Activated naive CD4-positive, alpha-beta T cell treated with anti-CD3 and anti-CD28 coated beads for 36 hours (primary cell): ENCODE data around the gene LARP6. TPM values are rescaled to one million over a fixed set of nuclear protein-coding genes. Genes with fewer than 3 reads are reported as not detected.

Experiments
- CTCF ChIA-PET: fragments of 350-600 bp; sonication (Branson Sonifier 250); formaldehyde crosslinking; loops from one replicate; lab custom pipeline; 2021; ENCODE audit warnings: antibody characterized with exemption; lab: Charles Lee
- DNase-seq: peaks from one replicate; pipeline ENCODE4 v3.0.0-alpha.2; 2020
- H3K27ac Mint-ChIP-seq: one replicate; pipeline ENCODE4 v1.8.0; 2021; ENCODE audit warnings: mild to moderate bottlenecking, mixed read lengths
- H3K27me3 Mint-ChIP-seq: one replicate; pipeline ENCODE4 v1.8.0; 2021; ENCODE audit warnings: low read depth, mixed read lengths
- H3K36me3 Mint-ChIP-seq: one replicate; pipeline ENCODE4 v1.8.0; 2021; ENCODE audit warnings: low read depth, mixed read lengths
- H3K4me1 Mint-ChIP-seq: one replicate; pipeline ENCODE4 v1.8.0; 2021; ENCODE audit warnings: low read depth, mixed read lengths
- H3K4me3 Mint-ChIP-seq: one replicate; pipeline ENCODE4 v1.8.0; 2021; ENCODE audit warnings: mild to moderate bottlenecking, moderate library complexity, mixed read lengths
- H3K9me3 Mint-ChIP-seq: one replicate; pipeline ENCODE4 v1.8.0; 2021; ENCODE audit warnings: mixed read lengths
- intact Hi-C: fragments of 100-400 bp; cut with micrococcal nuclease; formaldehyde crosslinking; loops from one replicate; pipeline ENCODE4 v1.15.1; 2023
- total RNA-seq, 2 experiments: library from RNA; stranded (reverse); gene quantifications; one replicate each; pipeline ENCODE4 v1.2.3, GENCODE V29; 2021

The LARP6 gene
- total RNA-seq, 2 experiments from 2014 or later = not detected

DNA sequence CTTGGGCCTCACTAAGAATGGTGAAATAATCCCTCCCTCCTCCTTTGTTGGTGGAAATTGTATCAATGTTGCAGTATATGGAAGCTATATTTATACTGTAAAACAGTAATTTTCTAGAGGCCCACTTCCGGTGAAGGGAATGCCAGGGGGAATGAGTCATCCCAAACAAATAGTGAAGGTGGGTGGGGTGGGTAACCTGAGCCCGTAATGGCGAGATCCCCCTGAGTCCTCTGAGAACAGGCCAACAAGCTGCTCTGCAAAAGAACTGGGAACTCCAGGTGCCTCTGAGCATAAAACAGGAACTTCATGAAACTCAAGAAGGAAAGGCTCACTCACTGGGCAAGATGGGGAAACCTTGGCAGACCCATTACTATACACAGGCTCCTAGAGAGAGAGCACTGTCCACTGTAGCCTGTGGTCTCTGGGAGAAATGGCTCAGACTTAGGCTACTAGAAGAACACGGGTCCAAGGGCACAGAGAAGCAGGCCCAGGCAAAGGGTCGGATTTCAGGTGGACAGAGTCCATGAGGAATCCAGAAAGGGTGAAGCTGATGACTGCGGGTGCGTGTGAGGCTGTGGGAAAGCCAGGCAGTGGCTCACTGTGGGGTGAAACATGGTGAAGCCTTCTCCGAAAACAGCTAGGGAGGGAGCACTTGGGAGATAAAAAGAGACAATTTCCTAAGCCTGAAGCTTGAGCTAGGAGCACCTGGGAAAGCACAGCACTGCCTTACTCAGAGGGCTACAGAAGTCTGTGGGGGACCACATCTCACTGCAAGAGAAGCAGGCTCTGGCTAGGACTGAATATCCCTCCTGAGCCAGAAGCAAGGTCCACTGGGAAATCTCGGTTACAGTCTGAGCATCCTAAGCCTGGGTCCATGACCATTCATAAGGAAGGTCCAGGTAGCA lies 19.8 kb downstream of the LARP6 start:
- Mint-ChIP-seq H3K9me3 (no peaks in the 10 kb centered on the region), H3K36me3 (no peaks in the 10 kb centered on the region), H3K4me3 (no peak overlapping the region), H3K27me3 (peaks cover 4% of the 10 kb centered on the region), H3K27ac (no peak overlapping the region), H3K4me1 (no peaks in the 10 kb centered on the region)
- intact Hi-C loops = no loop called here
- CTCF ChIA-PET = no interaction called here
- DNase-seq = no peak

DNA sequence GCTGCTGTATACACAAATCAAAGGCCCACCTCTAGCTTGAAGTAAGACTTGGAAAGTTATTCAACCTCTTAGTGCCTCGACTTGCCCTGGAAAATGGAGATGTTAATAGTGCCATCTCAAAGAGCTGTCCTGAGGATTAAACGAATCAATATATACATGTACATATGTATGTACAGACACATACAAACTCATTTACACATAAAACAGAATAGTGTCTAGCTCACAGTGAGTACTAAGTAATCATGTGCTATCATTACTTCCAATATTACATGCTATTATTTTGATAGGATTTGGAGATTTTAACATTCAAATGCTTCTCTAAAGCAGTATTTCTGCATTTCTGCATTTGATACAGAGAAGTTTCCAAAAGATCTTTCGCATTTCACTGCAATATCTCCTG lies 20.5 kb downstream of the LARP6 start:
- no peak overlapping the region for H3K4me3 Mint-ChIP-seq
- peaks cover 4% of the 10 kb centered on the region for H3K27me3 Mint-ChIP-seq
- DNase-seq = no peak
- no peaks in the 10 kb centered on the region for H3K4me1 Mint-ChIP-seq
- CTCF ChIA-PET = no interaction called here
- no peak overlapping the region for H3K27ac Mint-ChIP-seq
- intact Hi-C loops = no loop called here
- no peaks in the 10 kb centered on the region for H3K9me3 Mint-ChIP-seq
- H3K36me3 Mint-ChIP-seq = no peaks in the 10 kb centered on the region

DNA sequence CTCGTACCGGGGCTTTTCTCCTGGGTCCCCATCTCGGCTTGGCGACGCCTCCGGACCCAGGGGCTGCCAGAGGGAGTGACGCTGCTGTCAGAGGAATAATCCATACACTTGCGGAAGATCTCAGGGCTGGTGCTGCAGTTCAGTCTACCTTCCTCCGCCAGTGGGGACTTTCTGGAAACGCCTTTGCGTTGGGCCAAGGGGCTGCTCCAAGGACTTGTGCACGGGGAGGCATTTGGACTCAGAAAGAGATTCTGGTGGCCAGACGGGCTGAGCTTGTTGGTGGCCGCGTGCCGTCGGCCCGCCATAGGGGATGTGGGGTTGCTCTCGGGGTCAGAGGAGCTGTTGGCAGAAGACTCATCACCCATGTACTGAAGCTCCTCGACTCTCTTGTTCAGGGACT lies 21.8 kb downstream of the LARP6 start:
- CTCF ChIA-PET = no interaction called here
- Mint-ChIP-seq H3K4me3 (no peak overlapping the region), H3K36me3 (no peaks in the 10 kb centered on the region), H3K27me3 (peaks cover 4% of the 10 kb centered on the region), H3K27ac (no peak overlapping the region), H3K9me3 (no peaks in the 10 kb centered on the region), H3K4me1 (no peaks in the 10 kb centered on the region)
- intact Hi-C loops = no loop called here
- no peak for DNase-seq

DNA sequence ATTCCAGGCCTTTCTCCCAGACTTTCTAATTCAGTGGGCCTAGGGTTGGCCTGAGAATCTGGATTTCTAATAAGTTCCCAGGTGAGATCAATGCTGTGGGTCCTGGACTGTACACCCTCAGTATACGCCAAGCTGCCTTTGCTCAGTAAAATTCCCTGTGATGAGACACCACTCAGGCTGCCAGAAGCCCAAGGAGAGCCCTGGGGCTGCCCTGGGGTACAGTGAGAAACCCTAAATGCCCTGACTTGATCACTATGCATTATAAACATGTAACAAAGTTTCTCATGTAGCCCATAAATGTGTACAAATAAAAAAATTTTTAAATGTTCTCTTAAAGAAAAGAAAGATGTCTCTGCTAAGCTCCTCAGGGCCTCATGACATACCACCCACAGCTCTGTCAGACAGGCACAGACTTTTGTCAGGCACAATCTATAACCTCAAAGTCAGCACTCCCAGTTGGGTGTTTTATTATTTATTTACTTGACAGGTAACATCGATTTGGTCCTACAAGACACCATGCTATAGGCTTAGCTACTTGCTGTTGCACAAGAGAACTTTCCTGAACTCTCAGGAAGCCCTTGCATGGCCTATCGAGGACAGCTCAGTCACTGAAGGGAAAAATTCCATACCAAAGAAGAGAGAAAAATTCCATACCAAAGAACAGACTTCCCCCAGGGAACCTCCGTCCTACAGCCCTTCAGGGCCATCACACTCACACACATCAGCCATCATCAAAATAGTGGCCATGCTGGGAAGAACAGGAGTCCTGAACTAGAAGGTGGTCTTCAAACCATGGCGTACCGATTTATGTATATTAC lies 22.7 kb downstream of the LARP6 start:
- Mint-ChIP-seq H3K9me3 (no peaks in the 10 kb centered on the region), H3K36me3 (no peaks in the 10 kb centered on the region), H3K4me3 (no peak overlapping the region), H3K27ac (no peak overlapping the region), H3K4me1 (no peaks in the 10 kb centered on the region), H3K27me3 (peaks cover 5% of the 10 kb centered on the region)
- intact Hi-C loops = no loop called here
- CTCF ChIA-PET = interaction anchor here (2.1 kb wide), 1 partner anchor 20 kb away, joined by 9 read pairs; no protein-coding TSS in a partner anchor
- DNase-seq = no peak

DNA sequence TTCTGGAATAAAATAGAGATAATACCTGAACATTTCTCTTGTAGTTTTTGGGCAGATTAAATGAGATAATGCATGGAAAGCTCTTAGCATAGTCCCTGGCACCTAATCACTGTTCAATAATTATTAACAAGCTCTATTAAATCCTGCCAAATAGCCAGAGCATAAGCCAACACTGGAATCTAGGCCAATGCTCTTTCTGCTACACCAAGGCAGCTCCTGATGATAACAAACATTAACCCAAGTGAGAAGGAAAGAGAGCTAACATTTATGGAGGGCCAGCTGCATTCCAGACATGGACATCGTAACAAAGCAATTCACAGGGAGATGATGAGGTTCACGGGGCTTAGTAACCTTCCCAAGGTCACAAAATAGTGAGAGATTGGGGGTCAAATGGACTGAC lies 23.3 kb downstream of the LARP6 start:
- intact Hi-C loops = no loop called here
- peaks cover 5% of the 10 kb centered on the region for H3K27me3 Mint-ChIP-seq
- no peak for DNase-seq
- no peak overlapping the region for H3K27ac Mint-ChIP-seq
- no peaks in the 10 kb centered on the region for H3K4me1 Mint-ChIP-seq
- no peaks in the 10 kb centered on the region for H3K36me3 Mint-ChIP-seq
- H3K9me3 Mint-ChIP-seq = no peaks in the 10 kb centered on the region
- H3K4me3 Mint-ChIP-seq = no peak overlapping the region
- CTCF ChIA-PET = interaction anchor here (0.6 to 2.1 kb wide), 2 partner anchors 19 to 1313 kb away, joined by 3 to 9 read pairs; no protein-coding TSS in a partner anchor

DNA sequence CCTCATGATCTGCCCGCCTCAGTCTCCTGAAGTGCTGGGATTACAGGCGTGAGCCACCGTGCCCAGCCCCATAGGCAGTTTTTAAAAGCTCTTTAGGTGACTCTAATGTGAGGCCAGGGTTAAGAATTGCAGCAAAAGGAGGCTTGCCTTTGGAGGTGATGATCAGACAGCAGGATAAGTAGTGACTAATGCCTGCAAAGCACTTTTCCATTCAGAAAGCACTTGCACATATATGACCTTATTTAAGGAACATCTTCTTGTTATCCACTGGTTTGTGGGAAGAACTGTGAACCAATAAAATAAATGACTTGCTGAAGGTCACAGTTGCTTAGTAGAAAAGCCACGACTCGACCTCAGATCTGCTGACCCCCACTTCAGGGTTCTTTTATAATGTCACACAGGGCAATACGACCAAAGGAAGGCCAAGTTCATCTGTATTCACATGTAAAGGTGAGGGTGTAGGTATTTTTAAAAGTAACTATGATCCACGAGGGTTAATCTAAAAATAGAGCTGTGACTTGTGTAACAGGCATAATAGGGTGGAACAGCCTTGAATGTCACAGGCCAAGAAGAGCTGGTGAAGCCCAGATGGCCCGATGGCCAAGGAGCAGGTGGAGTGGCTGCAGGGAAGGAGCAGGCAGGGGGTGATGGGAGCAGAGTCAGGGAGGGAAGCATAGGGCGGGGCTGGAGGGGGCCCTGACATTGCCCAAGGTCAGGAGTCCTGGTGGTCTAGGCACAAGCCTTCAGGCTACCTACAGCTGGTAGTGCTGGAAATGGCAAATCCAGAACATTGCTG lies 24.4 kb downstream of the LARP6 start:
- DNase-seq = no peak
- CTCF ChIA-PET = interaction anchor here (2.1 kb wide), 1 partner anchor 18 kb away, joined by 9 read pairs; no protein-coding TSS in a partner anchor
- H3K4me1 Mint-ChIP-seq = no peaks in the 10 kb centered on the region
- H3K4me3 Mint-ChIP-seq = no peak overlapping the region
- no peaks in the 10 kb centered on the region for H3K36me3 Mint-ChIP-seq
- no peak overlapping the region for H3K27ac Mint-ChIP-seq
- no peaks in the 10 kb centered on the region for H3K9me3 Mint-ChIP-seq
- intact Hi-C loops = loop anchor here (10.0 kb wide), 1 partner anchor 275 kb away; no protein-coding TSS in a partner anchor
- peaks cover 5% of the 10 kb centered on the region for H3K27me3 Mint-ChIP-seq

DNA sequence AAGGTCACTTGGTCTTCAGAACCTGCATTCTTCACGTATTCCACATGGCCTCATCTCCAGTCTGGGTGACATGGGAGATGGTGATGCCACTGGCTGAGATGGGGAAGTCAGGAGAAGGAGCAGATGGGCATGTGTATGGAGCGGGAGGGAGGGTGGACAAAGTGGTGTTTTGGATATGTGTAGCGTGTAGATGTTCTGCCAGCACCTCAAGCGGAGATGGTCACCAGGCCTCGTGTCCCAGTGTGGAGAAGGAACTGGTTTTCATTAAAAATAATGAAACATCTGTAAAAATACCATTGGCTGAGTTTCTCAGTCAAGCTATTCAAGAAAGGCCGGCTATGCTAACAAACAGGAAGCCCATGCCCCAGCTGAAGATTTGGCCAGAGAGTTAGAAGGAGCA lies 26.2 kb downstream of the LARP6 start:
- intact Hi-C loops = loop anchor here (10.0 kb wide), 1 partner anchor 277 kb away; no protein-coding TSS in a partner anchor
- H3K36me3 Mint-ChIP-seq = no peaks in the 10 kb centered on the region
- CTCF ChIA-PET = interaction anchor here (0.6 to 1.2 kb wide), 2 partner anchors 13 to 148 kb away, joined by 3 read pairs; no protein-coding TSS in a partner anchor

DNA sequence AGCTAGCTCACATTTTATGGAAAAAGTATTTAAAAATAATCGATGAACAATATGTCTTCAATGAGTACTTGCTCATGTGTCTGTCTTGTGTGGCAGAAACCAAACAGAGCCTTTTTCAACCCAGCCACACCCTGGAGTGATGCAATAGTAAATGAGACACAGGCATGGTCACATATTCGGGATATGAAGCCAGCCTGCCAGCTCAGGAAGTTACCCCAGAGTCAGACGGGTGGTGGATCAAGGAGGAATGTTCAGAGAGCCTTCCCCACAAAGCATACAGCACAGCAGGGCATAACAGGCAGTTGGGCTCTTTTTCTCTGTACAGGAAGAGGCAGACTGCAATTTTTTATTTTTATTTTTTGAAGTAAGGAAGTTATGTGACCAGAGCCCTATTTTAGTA lies 27.3 kb downstream of the LARP6 start:
- H3K27ac Mint-ChIP-seq = no peak overlapping the region
- CTCF ChIA-PET = interaction anchor here (0.6 to 0.9 kb wide), 2 partner anchors 53 to 59 kb away, joined by 3 read pairs; no protein-coding TSS in a partner anchor
- intact Hi-C loops = loop anchor here (10.0 kb wide), 1 partner anchor 278 kb away; no protein-coding TSS in a partner anchor

More for the DNA sequence above, 26.2 kb downstream of the LARP6 start:
- no peak for DNase-seq
- no peak overlapping the region for H3K27ac Mint-ChIP-seq
- no peaks in the 10 kb centered on the region for H3K9me3 Mint-ChIP-seq
- H3K27me3 Mint-ChIP-seq = peaks cover 5% of the 10 kb centered on the region
- no peak overlapping the region for H3K4me3 Mint-ChIP-seq
- no peaks in the 10 kb centered on the region for H3K4me1 Mint-ChIP-seq

DNA sequence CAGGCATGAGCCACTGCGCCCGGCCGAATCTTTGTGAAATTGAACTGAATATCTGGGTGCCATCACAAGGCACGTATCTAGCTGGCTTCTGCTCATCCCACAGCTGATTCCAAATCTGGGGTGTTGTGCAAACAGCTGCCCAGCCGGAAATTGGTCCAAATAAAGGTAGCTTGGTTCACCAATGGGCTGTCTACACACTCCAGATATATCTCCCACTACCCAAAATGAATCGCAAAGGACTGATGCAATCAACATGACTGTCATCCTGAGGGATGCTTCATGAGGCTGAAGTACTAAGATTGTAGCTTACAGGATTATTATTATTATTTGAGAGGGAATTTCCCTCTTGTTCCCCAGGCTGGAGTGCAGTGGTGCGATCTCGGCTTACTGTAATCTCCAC lies 28.1 kb downstream of the LARP6 start:
- intact Hi-C loops = loop anchor here (2.0 to 10.0 kb wide), 2 partner anchors 279 to 615 kb away; no protein-coding TSS in a partner anchor
- Mint-ChIP-seq H3K36me3 (no peaks in the 10 kb centered on the region), H3K27me3 (peaks cover 5% of the 10 kb centered on the region), H3K27ac (no peak overlapping the region), H3K9me3 (peaks cover under 1% of the 10 kb centered on the region), H3K4me3 (no peak overlapping the region), H3K4me1 (no peaks in the 10 kb centered on the region)
- CTCF ChIA-PET = interaction anchor here (0.6 to 1.2 kb wide), 4 partner anchors 14 to 294 kb away, joined by 3 to 5 read pairs (median 4); no protein-coding TSS in a partner anchor
- no peak for DNase-seq

More for the DNA sequence above, 27.3 kb downstream of the LARP6 start:
- peaks cover 5% of the 10 kb centered on the region for H3K27me3 Mint-ChIP-seq
- H3K4me1 Mint-ChIP-seq = no peaks in the 10 kb centered on the region
- no peaks in the 10 kb centered on the region for H3K36me3 Mint-ChIP-seq
- H3K9me3 Mint-ChIP-seq = no peaks in the 10 kb centered on the region
- no peak overlapping the region for H3K4me3 Mint-ChIP-seq
- no peak for DNase-seq

DNA sequence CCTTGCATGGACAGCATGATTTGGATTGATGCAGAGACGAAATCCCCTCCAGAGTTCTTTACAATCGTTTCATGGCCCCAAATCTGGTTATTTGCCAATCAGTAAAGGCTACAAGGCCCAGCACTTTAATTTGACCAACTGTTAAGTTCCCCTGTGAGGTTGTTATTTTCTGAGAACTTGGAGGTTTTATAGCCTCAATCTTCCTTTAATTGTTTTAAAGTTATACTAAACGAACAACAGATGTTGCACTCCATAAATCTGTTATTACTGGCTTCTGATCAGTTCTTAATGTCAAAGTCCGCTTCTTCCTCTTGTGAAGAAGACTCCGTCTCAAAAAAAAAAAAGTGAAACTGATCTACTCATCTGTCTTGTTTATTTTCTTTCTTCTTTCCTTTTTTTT lies 30.8 kb downstream of the LARP6 start:
- Mint-ChIP-seq H3K27ac (no peak overlapping the region), H3K4me3 (no peak overlapping the region), H3K36me3 (no peaks in the 10 kb centered on the region), H3K27me3 (peaks cover 1% of the 10 kb centered on the region), H3K4me1 (no peaks in the 10 kb centered on the region), H3K9me3 (peaks cover 5% of the 10 kb centered on the region)
- CTCF ChIA-PET = no interaction called here
- DNase-seq = no peak
- intact Hi-C loops = loop anchor here (10.0 kb wide), 1 partner anchor 282 kb away; no protein-coding TSS in a partner anchor

DNA sequence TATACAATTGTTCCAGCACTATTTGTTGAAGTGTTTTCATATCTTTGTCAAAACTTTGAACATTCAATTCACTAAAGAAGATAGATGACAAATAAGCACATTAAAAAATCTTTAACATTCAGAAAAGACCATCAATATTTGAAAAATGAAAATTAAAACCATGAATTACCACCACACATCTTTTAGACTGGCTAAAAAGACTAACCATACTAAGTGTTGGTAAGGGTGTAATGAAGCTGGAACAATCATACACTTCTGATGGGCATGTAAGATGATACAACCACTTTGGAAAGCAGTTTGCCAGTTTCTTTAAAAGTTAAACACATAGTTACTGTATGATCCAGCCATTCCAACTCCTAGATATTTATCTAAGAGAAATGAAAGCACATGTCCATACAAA lies 33.7 kb downstream of the LARP6 start:
- no peak overlapping the region for H3K27ac Mint-ChIP-seq
- intact Hi-C loops = loop anchor here (10.0 kb wide), 1 partner anchor 285 kb away; no protein-coding TSS in a partner anchor
- CTCF ChIA-PET = no interaction called here
- H3K4me3 Mint-ChIP-seq = no peak overlapping the region
- DNase-seq = no peak
- no peaks in the 10 kb centered on the region for H3K27me3 Mint-ChIP-seq
- no peaks in the 10 kb centered on the region for H3K36me3 Mint-ChIP-seq
- peaks cover 5% of the 10 kb centered on the region for H3K9me3 Mint-ChIP-seq
- no peaks in the 10 kb centered on the region for H3K4me1 Mint-ChIP-seq
